NCI-H1105 treated with DMSO at 0.1 percent for 48 hours (cell line): ENCODE data around the gene ZBTB7B.
A peak's percentile ranks its signal among the peaks of the same experiment; 100 is the strongest.

ENCODE experiments used
- DNase-seq: peaks from one replicate; lab custom pipeline; 2025; lab: John Stamatoyannopoulos, UW

The ZBTB7B gene

DNA sequence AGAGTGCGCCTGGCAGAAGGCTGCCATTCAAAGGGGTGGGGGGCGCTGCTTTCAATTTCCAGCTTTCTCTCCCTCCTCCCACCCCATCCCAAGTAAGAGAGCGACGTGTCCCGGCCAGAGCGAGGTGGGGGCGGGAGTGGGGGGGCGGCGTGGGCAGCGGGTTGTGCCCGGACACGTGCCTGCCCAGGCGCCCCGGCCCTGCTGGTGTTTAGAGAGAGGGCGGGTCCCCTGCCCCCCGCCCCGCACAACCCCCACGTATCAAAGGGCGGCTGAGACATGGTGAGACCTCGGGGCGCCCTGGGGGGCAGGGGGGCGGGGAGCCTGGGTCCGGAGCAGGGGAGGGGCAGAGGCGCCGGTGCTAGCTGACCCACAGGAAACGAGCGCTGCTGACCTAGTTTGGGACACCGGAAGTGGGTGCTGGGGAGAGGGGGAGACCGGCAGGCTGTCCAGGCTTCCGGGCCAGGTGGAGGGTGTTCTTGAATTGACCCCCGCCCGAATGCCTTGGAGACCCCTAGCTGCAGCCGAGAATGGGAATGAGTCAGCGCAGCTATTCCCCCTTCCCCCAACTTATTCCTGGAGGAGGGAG, 1.3 kb downstream of the ZBTB7B start:
- DNase-seq = no peak

DNA sequence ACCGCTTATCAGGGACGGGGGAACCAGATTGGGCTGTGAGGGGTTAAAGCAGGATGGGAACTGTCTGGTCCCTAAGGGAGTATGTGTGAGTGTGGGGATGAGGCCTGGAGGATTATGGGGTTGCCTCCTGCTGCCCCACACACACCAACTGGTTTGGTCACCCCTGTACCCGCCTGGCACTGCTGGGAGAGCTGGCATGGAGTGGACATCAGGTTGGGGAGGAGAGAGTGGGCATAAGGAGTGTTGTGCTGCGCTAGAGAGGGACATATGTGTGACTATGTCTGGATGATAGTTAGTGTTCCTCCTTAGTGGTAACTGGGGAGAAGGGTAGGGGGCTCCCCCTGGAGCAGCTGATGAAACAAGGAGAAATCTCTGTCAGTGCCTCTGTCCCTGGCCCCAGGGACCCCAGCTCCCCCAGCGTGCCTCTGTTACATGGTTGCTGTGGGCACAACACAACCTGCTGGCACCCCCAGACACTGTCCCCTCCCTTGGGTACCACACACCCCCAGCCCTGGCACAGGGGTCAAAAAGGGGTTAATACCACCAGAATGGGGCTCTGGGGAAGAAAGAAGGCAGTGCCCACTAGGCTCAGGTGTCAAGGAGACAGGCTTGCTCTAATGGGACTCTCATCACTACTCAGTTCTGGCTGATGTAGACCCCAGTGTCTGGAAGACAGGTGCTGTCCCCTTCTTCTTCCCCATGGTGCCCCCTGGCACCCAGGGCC, 1.9 kb downstream of the ZBTB7B start:
- no peak for DNase-seq

DNA sequence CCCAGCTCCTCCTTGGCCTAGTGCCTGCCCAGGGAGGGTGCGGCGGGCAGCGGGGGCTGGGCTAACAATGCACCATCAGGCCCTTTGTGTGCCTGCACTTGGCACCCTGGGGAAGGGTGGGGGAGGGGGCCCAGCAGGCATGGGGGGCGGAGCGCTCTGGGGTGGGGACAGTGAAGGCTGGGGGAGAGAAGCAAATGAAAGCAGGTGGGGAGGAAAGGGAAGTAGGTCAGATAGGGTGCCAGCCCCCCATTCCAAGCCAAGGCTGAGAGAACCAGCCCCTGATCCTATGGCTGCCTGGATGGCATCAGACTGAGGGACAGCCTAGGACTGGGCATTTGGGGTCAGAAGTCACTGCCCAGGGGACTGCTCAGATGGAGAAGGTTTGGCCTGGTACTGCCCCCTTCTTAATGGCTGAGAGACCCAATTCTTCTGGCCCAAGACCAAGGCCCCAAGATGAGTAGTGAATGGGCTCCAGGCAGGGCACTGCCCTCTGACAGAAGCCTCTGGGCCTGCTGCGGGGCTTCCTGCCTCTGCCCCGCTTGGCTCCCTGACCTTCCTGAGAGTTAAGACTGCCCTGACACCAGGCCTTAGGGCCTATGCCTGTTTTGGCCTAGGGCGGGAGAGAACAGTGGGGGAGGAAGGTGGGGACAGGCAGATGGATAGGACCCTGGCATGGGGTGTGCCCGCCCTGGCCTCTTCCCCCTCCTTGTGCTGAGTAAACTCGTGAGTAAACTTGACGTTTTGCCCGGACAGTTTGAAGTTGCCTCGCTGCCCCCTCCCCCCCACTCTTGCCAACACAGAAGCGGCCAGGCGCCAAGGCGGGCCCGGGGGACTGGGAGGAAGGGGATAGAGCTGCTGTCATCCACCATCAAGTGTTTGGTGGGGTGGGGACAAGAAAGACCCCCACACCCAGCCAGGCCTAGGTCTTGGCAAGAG, 2.7 kb downstream of the ZBTB7B start:
- DNase-seq = no peak

DNA sequence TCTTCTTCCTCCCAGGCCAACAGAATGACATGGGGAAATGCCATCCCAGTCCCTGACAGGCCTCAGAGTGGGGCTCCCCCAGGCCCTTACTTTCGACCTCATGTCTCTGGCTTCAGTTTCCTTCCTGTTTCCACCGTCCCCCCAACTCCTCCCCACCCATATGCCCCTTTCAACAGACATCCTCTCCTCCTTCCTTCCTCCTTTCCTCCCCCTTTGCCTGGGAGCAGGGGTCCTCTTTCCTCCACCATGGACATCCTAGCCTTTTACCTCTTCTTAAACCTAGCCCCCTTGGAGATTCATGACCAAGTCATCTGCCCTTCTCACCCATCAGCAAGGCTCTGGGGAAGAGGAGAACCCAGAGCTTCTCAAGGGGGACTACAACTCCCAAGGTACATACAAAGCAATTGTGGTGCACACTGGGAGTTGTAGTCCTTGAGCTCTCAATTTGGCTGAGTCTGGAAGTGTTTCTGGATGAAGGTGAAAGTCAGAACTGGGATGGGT, 4.0 kb downstream of the ZBTB7B start:
- DNase-seq = peak; percentile 2

DNA sequence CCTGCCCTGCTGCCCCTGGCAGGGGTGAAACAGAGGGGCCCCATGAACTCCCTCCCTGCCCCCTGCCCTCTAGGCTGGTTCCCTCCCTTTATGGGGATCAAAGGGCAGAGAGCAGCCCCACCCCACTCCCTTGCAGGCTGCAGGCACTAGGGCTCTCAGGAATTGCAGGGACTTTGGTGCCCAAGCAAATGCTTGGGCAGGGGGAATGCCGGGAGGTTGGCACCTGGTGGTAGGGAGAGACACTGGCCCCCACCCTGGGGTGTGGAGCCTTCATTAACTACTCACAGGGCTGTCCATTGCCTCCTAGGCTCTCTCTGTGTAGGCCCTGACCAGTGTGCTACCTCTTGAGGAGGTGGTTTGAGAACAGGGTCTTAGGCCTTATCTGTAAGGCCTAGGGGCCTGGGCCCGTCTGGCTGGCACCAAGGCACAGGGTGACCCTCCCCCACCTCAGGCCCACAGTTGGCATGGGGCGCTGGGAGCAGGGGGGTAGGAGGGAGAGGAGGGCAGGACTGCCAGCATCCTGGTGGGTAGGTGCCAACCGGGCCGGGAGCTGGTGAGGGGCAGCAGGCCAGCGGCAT, 4.7 kb downstream of the ZBTB7B start:
- no peak for DNase-seq

DNA sequence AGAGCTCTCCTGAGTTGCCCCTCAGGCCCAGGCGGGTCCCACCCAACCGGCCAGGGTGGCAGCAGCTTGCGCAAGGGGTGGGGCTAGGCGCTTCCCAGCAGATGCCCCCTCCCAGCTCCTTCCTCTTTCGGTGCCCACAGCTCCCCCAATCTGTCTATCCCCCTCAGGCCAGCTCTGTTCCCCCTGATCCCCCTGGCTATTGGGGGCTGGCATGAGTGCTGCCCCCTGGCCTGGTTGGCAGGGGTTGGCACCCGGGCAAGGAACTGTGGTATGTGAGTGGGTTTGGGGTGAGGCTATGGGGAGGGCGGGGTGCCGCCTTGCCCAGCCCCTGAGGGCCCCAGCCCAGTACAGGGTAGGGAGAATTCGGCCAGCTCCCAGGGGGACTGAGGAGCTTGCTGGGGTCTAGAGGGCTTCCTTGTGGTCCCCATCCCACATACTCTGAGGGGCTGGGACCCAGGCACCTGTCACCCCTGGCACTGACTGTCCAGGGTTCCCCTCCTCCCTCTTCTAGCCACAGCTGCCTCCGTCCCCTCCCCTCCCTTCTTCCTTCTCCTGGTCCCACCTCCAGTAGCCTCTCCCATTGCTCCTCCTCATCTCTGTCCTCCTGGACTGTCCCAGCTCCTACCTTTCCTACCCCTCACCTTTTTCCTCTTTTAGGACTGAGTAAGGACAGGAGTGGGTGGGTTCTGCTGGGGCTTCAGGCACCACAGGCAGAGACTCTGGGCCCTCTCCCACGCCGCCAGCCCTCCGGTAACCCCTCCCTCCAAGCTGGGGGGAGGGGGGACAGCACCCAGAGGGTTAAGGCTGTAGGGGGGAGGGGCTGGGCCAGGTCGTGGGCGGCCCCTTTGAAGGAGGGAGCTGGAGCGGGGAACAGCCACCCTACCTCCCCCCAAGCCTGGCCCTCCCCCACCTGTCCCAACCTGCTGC, 5.7 kb downstream of the ZBTB7B start:
- no peak for DNase-seq

DNA sequence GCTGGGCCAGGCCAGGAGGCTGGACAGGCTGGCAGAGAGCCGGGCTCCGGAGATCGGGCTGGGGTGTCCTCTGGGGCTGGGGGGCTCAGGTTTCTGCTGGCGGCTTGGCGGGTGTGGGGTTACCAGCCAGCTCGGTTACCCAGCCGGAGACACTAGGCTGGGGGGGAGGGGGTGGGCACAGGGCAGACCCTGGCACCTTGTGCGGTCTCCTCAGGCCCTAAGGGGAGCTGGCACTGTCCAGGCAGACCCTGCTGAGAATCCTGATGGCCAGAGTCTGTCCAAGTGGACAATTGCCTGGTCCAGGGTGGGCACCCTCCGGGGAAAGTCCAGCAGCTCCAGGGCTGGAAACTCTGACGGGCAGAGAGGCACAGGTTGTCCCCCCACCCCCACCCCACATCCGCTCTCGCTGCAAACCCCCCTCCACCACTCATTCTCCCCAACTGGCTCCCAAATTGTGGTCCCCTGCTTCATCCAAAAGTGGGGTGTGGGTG, 6.7 kb downstream of the ZBTB7B start:
- no peak for DNase-seq

DNA sequence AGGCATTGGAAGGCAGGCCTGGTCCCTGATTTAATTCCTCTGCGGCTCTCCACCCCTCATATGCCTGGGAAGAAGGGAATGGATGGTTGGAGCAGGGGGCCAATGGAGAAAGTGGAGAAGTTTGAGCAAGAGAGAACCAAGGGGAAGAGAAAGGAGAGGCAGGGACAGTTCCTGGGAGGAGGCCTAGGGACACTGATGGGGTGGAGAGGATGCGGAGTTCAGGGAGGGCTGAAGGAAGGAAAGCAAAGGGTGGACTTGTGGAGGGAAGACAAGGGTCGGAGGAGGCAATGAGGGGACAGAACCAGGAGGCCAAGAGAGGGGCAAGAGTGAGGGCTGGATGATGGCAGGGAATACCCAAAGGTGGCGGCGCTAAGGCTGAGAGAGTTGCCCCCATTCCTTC, 7.1 kb downstream of the ZBTB7B start:
- no peak for DNase-seq

DNA sequence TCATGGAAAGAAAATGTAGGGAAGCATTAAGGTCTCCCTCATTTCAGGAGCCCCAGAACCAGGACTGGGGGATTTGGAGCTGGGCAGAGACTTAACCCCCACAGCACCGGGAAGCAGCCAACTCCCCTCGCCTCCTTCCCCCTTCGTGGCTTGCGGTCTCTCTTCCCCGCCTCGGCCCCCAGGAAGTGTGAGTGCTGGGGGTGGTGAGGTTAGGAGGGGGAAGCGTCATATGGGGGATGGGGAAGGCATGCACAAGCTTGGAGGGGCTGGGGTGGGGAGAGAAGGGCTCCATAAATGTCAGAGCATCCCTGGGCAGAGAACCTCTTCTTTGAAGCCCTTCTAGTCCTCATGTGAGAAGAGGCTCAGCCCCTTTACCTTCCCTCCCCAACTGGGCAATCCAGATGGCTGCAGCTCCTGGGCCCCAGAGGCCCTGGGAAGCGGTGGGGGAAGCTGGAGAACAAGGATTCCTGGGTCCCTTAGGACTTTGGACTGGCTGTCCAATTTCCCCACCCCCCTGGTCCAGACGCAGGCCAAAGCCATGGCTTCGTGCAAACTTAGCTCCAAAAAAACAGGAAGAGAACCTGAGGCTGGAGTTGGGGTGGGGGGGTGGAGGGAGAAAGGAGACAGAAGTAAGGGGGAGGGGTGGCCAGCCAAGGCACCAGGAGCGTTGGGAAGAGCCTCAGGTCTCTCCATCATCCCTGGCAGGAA, 7.8 kb downstream of the ZBTB7B start:
- no peak for DNase-seq

DNA sequence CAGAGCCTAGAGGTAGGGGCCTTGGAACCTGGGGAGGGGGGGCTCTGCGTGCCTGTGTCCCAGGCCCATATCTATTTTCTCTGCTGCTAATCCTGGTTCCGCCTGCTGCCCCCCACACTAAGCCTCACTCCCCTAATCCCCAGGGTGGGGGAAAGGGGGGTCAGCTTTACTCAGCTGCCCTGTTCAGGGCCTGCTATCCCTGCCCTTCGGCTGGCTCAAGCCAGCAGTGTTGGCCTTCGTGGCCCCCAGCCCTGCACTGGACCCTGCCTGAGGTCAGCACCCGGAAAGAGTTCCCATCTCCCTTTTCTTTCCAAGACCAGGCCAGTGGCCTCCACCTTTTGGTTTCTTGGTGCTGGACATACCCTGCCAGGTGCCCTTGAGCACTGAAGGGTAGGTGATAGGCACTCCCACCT, 8.4 kb downstream of the ZBTB7B start:
- DNase-seq = no peak

DNA sequence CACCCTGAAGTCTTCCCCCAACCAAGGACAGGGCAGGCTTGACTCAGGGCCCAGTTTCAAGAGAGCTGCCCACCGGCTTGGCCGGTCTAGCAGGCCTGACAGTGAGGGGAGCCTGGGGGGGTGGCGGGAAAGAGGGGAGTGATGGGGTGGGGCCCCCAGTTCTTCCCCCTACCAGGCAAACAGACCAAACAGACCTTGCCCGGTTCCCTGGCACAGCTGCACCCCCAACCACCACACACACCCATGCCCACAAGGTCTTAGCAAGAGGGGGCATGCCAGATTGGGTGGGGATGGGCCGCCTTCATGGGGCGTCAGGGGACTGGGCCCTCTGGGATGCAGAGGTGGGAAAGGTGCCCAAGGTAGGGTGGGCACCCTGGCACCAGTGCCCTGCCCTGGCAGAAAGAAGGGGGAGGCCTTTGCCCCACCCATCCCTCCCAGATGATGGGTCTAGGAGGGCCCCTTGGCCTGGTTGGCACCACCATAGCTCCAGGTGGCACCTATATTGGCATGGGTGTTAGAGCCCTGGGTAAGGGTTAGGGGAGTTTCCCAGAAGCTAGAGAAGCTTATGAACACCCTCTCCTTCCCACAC, 8.9 kb downstream of the ZBTB7B start:
- DNase-seq = no peak

DNA sequence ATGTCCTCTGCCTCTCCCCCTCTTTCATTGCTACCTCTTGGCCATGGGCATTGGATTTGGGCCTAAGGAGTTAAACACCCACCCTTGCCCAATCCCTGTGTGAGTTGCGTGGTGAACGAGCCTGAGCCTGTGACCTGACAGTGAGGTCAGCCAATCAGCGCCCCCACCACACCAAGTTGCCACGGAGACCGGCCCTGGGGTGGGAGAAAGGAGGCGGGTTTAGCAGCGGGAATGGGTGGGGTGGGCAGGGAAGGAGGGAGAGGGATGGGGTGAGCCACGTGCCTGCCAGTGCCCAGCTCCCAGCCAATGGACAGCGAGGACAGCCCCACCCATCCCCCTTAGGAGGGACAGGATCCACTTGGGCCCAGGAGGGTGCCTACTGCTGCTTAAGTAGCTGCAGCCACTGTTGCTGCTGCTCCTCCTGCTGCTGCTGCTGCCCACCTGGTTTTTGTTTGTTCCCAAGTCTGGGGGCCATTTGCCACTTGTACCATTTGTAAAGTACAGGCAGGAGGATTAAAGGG, 9.5 kb downstream of the ZBTB7B start:
- peak; percentile 8 for DNase-seq

DNA sequence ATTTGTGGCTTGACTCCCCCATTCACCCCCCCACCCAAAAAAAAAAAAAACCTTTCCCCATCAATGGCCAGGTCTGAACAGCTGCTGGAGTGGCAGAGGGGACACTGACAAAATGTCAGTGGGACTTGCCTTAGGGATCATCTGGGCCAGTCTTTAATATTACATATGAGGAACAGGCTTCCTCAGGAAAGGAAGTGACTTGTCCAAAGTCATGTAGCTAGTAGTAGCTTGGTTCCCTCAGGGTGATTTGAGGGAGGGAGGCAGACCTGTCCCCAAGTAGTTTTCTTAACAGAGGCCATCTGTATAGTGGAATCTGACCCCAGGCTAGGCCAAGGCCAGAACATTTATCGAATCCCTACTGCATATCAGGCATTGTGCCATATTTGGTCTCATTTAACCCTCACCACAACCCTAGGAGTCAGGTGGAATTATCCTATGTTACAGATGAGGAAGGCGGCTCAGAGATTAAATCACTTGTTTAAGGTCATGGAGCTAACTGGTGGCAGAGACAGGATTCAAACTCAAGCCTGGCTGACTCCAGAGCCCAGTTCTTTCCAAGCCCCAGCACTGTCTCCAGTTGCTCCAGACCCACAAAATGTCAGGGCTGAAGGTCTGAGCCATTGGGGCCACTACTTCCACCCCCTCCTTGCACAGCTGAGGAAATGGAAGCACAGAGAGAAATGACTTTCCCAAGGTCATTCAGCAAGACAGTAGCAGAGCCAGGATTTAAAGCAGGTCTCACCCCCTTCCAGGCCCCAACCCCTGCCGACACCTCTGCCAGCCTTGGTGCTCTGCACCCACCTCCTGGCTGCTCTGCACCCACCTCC, 10.4 kb downstream of the ZBTB7B start:
- DNase-seq = no peak

DNA sequence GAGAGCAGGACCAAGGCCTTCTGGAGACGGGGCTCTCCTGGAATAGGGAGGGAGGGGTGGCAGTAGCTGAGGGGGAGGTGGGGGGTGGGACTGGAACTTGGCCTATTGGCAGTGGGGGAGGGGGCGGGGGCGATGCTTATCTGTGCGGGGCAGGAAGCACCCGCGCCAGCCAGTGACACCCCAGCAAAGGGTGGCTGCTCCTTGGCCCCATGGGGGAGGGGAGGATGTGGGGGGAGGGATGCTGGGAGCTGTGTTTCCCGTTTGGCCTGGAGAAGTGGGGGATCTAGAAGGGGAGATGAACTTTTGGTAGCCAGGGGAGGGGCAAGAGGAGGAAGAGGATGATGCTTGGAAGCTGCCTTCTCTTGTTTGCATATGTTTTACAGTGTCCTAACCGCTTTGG, 11.0 kb downstream of the ZBTB7B start:
- DNase-seq = no peak

DNA sequence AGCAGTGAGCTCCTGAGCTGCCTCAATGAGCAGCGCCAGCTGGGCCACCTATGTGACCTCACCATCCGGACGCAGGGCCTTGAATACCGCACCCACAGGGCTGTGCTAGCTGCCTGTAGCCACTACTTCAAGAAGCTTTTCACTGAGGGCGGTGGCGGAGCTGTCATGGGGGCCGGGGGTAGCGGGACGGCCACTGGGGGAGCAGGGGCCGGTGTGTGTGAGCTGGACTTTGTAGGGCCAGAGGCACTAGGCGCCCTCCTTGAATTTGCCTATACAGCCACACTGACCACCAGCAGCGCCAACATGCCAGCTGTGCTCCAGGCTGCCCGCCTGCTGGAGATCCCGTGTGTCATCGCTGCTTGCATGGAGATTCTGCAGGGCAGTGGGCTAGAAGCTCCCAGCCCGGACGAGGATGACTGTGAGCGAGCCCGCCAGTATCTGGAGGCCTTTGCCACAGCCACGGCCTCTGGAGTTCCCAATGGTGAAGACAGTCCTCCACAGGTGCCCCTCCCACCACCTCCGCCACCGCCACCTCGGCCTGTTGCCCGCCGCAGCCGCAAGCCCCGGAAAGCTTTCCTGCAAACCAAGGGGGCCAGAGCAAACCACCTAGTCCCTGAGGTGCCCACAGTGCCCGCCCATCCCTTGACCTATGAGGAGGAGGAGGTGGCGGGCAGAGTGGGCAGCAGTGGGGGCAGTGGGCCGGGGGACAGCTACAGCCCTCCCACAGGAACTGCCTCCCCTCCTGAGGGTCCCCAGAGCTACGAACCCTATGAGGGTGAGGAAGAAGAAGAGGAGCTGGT, 12.3 kb downstream of the ZBTB7B start:
- DNase-seq = no peak

DNA sequence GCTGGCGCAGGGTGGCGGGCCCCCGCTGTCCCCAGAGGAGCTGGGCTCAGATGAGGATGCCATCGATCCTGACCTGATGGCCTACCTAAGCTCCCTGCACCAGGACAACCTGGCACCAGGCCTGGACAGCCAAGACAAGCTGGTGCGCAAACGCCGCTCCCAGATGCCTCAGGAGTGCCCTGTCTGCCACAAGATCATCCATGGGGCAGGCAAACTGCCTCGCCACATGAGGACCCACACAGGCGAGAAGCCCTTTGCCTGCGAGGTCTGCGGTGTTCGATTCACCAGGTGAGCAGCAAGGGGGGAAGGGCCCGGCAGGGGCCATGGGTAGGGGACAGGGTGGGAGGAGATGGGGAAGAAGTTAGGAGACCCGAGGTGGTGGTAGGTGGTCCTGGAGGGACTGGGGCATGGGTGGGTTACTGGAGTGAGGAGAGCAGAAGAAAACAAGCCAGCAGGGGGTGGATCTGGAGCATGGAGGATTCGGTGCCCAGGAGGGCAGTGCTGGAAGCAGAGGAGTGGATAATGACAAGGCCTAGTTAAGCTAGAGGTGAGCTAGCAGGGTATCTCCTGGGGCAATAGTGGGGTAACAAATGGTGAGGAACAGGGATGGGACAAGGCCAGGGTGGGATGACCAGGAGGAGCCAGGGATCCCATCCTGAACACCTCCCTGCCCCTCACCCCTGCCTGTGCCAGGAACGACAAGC, 13.1 kb downstream of the ZBTB7B start:
- DNase-seq = no peak

DNA sequence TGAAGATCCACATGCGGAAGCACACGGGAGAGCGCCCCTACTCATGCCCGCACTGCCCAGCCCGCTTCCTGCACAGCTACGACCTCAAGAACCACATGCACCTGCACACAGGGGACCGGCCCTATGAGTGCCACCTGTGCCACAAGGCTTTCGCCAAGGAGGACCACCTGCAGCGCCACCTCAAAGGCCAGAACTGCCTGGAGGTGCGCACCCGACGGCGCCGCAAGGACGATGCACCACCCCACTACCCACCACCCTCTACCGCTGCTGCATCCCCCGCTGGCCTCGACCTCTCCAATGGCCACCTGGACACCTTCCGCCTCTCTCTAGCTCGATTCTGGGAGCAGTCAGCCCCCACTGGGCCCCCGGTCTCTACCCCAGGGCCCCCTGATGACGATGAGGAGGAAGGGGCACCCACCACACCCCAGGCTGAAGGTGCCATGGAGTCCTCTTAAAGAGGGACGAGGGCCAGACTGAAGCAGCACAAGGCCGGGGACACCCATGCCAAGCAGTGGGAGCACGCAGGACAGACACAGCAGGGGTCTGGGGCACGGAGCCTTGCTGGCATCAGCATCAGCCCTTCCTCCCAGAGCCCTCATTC, 13.7 kb downstream of the ZBTB7B start:
- DNase-seq = no peak
